ENCODE measurements around the gene SUPV3L1.

The SUPV3L1 gene

GRCh38 chr10:69239136-69239535, 59.1 kb downstream of the SUPV3L1 start:
- no peak for TF ChIP-seq CTCF (conservative IDR thresholded peaks at IDR 0.05; ENCODE audit: low read depth, low read length)
- no peak overlapping the region for H3K4me3 ChIP-seq (ENCODE audit: low read length)
- no peak for DNase-seq (ENCODE audit: low read depth)

GRCh38 chr10:69239816-69240434, 59.9 kb downstream of the SUPV3L1 start:
- H3K4me3 ChIP-seq (ENCODE audit: low read length): no peak overlapping the region
- TF ChIP-seq CTCF (conservative IDR thresholded peaks at IDR 0.05; ENCODE audit: low read depth, low read length): no peak
- DNase-seq (ENCODE audit: low read depth): no peak

GRCh38 chr10:69240455-69240854, 60.4 kb downstream of the SUPV3L1 start:
- H3K4me3 ChIP-seq (ENCODE audit: low read length): no peak overlapping the region
- TF ChIP-seq CTCF (conservative IDR thresholded peaks at IDR 0.05; ENCODE audit: low read depth, low read length): no peak
- no peak for DNase-seq (ENCODE audit: low read depth)

- no peak for TF ChIP-seq CTCF (conservative IDR thresholded peaks at IDR 0.05; ENCODE audit: low read depth, low read length)
- H3K4me3 ChIP-seq (ENCODE audit: low read length): no peak overlapping the region
- no peak for DNase-seq (ENCODE audit: low read depth)
Observed at GRCh38 chr10:69241575-69241974, 61.5 kb downstream of the SUPV3L1 start.

GRCh38 chr10:69242040-69242851, 62.2 kb downstream of the SUPV3L1 start:
- no peak for TF ChIP-seq CTCF (conservative IDR thresholded peaks at IDR 0.05; ENCODE audit: low read depth, low read length)
- DNase-seq (ENCODE audit: low read depth): no peak
- H3K4me3 ChIP-seq (ENCODE audit: low read length): no peak overlapping the region

GRCh38 chr10:69242852-69243212, 62.8 kb downstream of the SUPV3L1 start:
- DNase-seq (ENCODE audit: low read depth): peak; percentile 56

More at GRCh38 chr10:69242852-69243212, 62.8 kb downstream of the SUPV3L1 start:
- H3K4me3 ChIP-seq (ENCODE audit: low read length): no peak overlapping the region
- no peak for TF ChIP-seq CTCF (conservative IDR thresholded peaks at IDR 0.05; ENCODE audit: low read depth, low read length)

Measured in retinal pigment epithelial cell (primary cell).